OCI-LY7 (cell line): ENCODE results near the gene WDFY2. TPM values are rescaled to one million over a fixed set of nuclear protein-coding genes. Genes with fewer than 3 reads are reported as not detected.

ENCODE experiments used
- BruUV-seq: library from RNA; stranded (reverse); fragments of 400-500 nt; replicated peaks from 2 replicates; lab custom pipeline; 2021; lab: Mats Ljungman, UMichigan
- CTCF ChIA-PET: fragments of 300-600 bp; sonication (Branson Sonifier 250); formaldehyde crosslinking; loops from one replicate; lab custom pipeline; 2022; ENCODE audit warnings: antibody characterized with exemption; ENCODE audit not compliant: unreplicated experiment; lab: Charles Lee
- POLR2A ChIA-PET: fragments of 300-600 bp; sonication (Branson Sonifier 250); formaldehyde crosslinking; loops from one replicate; lab custom pipeline; 2022; ENCODE audit warnings: antibody characterized with exemption; lab: Charles Lee
- DNase-seq: peaks from one replicate; pipeline ENCODE4 v3.0.0-alpha.2; 2015; ENCODE audit warnings: low spot score
- H2AFZ ChIP-seq: fragments of 200-600 bp; sonication (generic), shearing (Covaris generic); 2 replicates; pipeline ENCODE4 v1.6.1; 2014; ENCODE audit warnings: mild to moderate bottlenecking, antibody characterized with exemption, low read length, moderate library complexity
- H3K27ac ChIP-seq: fragments of 200-600 bp; sonication (generic); 2 replicates; pipeline ENCODE4 v1.5.1; 2014; ENCODE audit warnings: mixed run types, low read depth, mild to moderate bottlenecking, moderate library complexity, low read length, inconsistent platforms; ENCODE audit not compliant: poor library complexity, severe bottlenecking
- H3K36me3 ChIP-seq: fragments of 200-600 bp; sonication (generic); 2 replicates; pipeline ENCODE4 v1.6.1; 2014; ENCODE audit warnings: mild to moderate bottlenecking, antibody characterized with exemption, low read length, moderate library complexity, mixed read lengths; ENCODE audit not compliant: insufficient read depth
- H3K4me1 ChIP-seq: fragments of 200-600 bp; sonication (generic); 2 replicates; pipeline ENCODE4 v1.5.1; 2014; ENCODE audit warnings: mild to moderate bottlenecking, low read length; ENCODE audit not compliant: insufficient read depth, poor library complexity, severe bottlenecking
- H3K4me2 ChIP-seq: fragments of 200-600 bp; sonication (generic); 2 replicates; pipeline ENCODE4 v1.6.1; 2014; ENCODE audit warnings: mild to moderate bottlenecking, low read length
- H3K4me3 ChIP-seq: fragments of 200-600 bp; sonication (generic); 2 replicates; pipeline ENCODE4 v1.5.1; 2014; ENCODE audit warnings: mild to moderate bottlenecking, low read depth, low read length; ENCODE audit not compliant: poor library complexity, severe bottlenecking
- H3K79me2 ChIP-seq: fragments of 200-600 bp; sonication (generic); 2 replicates; pipeline ENCODE4 v1.6.1; 2016; ENCODE audit warnings: low read depth, mild to moderate bottlenecking, low read length, moderate library complexity, mixed read lengths; ENCODE audit not compliant: insufficient read depth
- H3K9me2 ChIP-seq: fragments of 200-600 bp; sonication (generic); 2 replicates; pipeline ENCODE4 v1.6.1; 2016; ENCODE audit warnings: mild to moderate bottlenecking, low read length, mixed read lengths; ENCODE audit not compliant: insufficient read depth
- H3K9me3 ChIP-seq: fragments of 200-600 bp; sonication (generic); 2 replicates; pipeline ENCODE4 v1.6.1; 2014; ENCODE audit warnings: mild to moderate bottlenecking, mixed run types, low read length, mixed read lengths
- H4K20me1 ChIP-seq: fragments of 200-600 bp; sonication (generic); 2 replicates; pipeline ENCODE4 v1.6.1; 2014; ENCODE audit warnings: mild to moderate bottlenecking, antibody characterized with exemption, low read length, moderate library complexity, mixed read lengths; ENCODE audit not compliant: insufficient read depth
- EZH2phosphoT487 ChIP-seq: fragments of 200-600 bp; sonication (generic); IDR thresholded peaks from 2 replicates; pipeline ENCODE4 v1.6.1; 2018; ENCODE audit warnings: low read depth, borderline replicate concordance, mild to moderate bottlenecking, mixed run types, antibody characterized with exemption, low read length, moderate library complexity, mixed read lengths
- intact Hi-C: fragments of 100-400 bp; cut with micrococcal nuclease; formaldehyde crosslinking; loops from one replicate; pipeline ENCODE4 v1.10.0; 2022; ENCODE audit not compliant: unreplicated experiment
- total RNA-seq, 2 experiments: library from RNA; depleted of rRNA in 1 of 2; stranded (reverse); fragments of >200 nt in 1 of 2; shearing (Covaris generic) in 1 of 2; gene quantifications; 2 replicates each; pipeline ENCODE4 v1.2.3, GENCODE V29; 2014 to 2022
- TF ChIP-seq, protein P1 (sequence below): fragments of 200-600 bp; sonication (generic); conservative IDR thresholded peaks from 2 replicates; pipeline ENCODE4 v1.5.1; 2014; ENCODE audit warnings: mild to moderate bottlenecking, antibody characterized with exemption, low read length, moderate library complexity, mixed read lengths

The WDFY2 gene
- total RNA-seq, 2 experiments from 2014 or later, result 6.4 to 18.1 TPM

DNA sequence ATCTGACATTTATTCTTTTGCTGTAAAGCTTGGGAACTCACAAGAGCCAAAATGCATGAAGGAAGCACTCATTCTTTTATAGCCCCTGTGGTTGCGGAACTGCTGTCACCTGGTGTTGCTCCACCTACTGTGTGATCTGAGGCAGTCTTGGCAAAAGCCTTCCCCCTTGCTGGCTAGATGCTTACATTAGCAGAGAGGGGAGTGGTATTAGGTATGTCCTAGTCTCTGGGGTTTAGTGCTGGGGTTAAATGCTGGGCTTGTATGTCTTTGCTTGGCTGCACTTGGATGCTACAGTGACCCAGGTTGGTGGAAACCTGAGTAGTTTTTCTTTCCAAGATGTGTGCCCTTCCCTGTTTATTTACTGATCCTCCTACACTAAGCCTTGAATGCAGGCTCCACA lies 99.3 kb downstream of the WDFY2 start:
- TF ChIP-seq, protein P1, sequence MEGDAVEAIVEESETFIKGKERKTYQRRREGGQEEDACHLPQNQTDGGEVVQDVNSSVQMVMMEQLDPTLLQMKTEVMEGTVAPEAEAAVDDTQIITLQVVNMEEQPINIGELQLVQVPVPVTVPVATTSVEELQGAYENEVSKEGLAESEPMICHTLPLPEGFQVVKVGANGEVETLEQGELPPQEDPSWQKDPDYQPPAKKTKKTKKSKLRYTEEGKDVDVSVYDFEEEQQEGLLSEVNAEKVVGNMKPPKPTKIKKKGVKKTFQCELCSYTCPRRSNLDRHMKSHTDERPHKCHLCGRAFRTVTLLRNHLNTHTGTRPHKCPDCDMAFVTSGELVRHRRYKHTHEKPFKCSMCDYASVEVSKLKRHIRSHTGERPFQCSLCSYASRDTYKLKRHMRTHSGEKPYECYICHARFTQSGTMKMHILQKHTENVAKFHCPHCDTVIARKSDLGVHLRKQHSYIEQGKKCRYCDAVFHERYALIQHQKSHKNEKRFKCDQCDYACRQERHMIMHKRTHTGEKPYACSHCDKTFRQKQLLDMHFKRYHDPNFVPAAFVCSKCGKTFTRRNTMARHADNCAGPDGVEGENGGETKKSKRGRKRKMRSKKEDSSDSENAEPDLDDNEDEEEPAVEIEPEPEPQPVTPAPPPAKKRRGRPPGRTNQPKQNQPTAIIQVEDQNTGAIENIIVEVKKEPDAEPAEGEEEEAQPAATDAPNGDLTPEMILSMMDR, result no peak
- TF ChIP-seq EZH2phosphoT487, result no peak
- Histone ChIP-seq H3K79me2 (no peaks in the 10 kb centered on the region), H3K4me3 (no peak overlapping the region), H3K27ac (no peak overlapping the region), H4K20me1 (no peaks in the 10 kb centered on the region), H2AFZ (no peak overlapping the region), H3K9me3 (no peaks in the 10 kb centered on the region), H3K4me1 (no peaks in the 10 kb centered on the region), H3K4me2 (no peak overlapping the region), H3K36me3 (no peaks in the 10 kb centered on the region), H3K9me2 (no peaks in the 10 kb centered on the region)
- BruUV-seq, result no TSS peak
- ChIA-PET CTCF (no interaction called here), POLR2A (interaction anchor here (0.6 to 0.7 kb wide), 2 partner anchors 50 to 66 kb away, joined by 3 read pairs; no protein-coding TSS in a partner anchor)
- intact Hi-C loops, result no loop called here
- DNase-seq, result no peak

DNA sequence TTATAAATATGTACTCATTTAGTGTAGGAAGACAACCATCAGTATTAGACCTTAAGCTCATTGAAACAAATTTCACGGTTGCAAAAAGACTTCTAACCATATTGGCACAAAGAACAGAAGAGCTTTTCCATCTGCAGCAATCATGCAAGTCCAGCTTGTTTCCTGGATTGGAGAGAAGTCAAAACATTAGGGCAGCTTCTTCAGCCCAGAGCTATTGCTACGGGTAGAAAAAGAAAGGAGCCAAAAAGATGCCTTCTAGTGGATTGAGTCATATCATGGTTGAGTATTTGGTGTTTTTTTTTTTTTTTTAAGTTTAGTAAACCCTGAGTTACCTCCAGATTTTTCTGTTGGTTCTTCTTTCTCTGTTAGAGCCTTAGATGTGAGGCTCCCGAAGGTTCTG lies 99.8 kb downstream of the WDFY2 start:
- Histone ChIP-seq H3K4me3 (no peak overlapping the region), H3K9me2 (no peaks in the 10 kb centered on the region), H3K27ac (no peak overlapping the region), H3K36me3 (no peaks in the 10 kb centered on the region), H3K4me1 (no peaks in the 10 kb centered on the region), H3K4me2 (no peak overlapping the region), H2AFZ (no peak overlapping the region), H3K79me2 (no peaks in the 10 kb centered on the region), H3K9me3 (no peaks in the 10 kb centered on the region), H4K20me1 (no peaks in the 10 kb centered on the region)
- ChIA-PET POLR2A (interaction anchor here (0.6 to 0.7 kb wide), 2 partner anchors 50 to 66 kb away, joined by 3 read pairs; no protein-coding TSS in a partner anchor), CTCF (no interaction called here)
- no TSS peak for BruUV-seq
- no peak for TF ChIP-seq EZH2phosphoT487
- TF ChIP-seq, protein P1, result no peak
- DNase-seq, result no peak
- intact Hi-C loops, result no loop called here

DNA sequence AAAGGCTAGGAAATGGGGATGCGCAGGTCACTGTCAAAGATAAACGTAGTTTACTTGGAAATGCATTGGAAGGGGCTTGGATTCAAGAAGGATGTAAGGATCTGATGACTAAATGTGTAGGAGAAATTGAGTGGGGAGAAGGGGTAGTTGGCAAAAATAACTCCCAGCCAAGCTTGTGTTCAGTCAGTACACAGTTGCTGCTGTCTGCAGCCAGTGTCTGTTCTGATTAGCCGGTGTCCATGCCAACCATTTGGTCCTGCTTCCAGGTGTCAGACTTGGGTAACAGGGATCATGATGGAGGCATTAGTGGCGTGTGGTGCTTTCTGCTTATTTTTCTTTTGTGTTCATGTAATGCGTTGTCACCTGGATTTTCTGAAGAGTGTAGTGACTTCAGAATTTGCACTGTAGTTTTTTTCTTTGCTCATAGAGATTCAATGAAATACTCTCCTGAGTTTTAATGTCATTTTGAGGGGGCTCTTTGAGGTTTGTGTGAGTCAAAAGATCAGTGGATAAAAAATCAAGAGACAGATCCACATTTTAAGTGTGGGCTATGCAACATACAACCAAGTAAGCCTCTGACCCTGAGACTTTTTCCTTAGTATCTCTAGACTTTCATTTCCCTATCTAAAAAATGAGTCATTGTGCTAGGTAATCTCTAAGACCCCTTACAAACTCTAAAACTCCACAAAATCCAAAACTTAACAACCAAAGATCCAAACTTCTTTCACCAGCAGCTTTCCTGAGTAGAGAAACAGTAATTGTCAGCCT lies 103.9 kb downstream of the WDFY2 start:
- no peaks in the 10 kb centered on the region for H3K9me3 ChIP-seq
- ChIA-PET CTCF (no interaction called here), POLR2A (interaction anchor here (1.1 to 2.0 kb wide), 2 partner anchors 9 to 10 kb away, joined by 3 to 7 read pairs; no protein-coding TSS in a partner anchor)
- H2AFZ ChIP-seq, result no peak overlapping the region
- no peak for TF ChIP-seq EZH2phosphoT487
- TF ChIP-seq, protein P1, result no peak
- H3K79me2 ChIP-seq, result no peaks in the 10 kb centered on the region
- no peak overlapping the region for H3K27ac ChIP-seq
- DNase-seq, result no peak
- no peak overlapping the region for H3K4me2 ChIP-seq
- H3K9me2 ChIP-seq, result no peaks in the 10 kb centered on the region
- H3K36me3 ChIP-seq, result no peaks in the 10 kb centered on the region
- intact Hi-C loops, result no loop called here
- H3K4me3 ChIP-seq, result no peak overlapping the region
- no peaks in the 10 kb centered on the region for H3K4me1 ChIP-seq
- no TSS peak for BruUV-seq
- H4K20me1 ChIP-seq, result no peaks in the 10 kb centered on the region
